SIG-M5 (cell line): ENCODE results near the gene SLC4A2.

ENCODE experiments used
- DNase-seq: peaks from one replicate; lab custom pipeline; 2025; lab: John Stamatoyannopoulos, UW

Gene SLC4A2

DNA sequence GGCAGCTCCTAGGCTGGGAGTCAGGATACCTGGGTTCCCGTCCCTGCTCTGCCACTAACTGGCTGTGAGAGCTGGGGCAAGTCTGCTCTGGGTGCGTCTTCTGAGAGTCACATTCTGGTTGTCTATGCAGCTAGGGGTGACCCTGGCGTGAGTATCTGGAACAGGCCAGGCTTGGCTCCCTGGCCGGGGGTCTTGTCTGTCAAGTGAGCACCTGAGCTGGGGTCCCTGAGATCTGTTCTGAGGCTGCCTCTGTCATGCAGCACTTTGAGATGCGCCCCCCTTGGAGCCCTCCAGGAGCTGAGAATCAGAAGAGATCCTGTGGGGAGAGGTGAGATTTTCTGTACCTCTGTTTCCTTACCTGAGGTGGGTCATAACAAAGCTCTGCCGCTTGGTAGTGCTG, 34.4 kb downstream of the SLC4A2 start:
- no peak for DNase-seq

- DNase-seq: no peak
Observed at GRCh38 chr7:151094675-151095074, 35.3 kb downstream of the SLC4A2 start.

DNA sequence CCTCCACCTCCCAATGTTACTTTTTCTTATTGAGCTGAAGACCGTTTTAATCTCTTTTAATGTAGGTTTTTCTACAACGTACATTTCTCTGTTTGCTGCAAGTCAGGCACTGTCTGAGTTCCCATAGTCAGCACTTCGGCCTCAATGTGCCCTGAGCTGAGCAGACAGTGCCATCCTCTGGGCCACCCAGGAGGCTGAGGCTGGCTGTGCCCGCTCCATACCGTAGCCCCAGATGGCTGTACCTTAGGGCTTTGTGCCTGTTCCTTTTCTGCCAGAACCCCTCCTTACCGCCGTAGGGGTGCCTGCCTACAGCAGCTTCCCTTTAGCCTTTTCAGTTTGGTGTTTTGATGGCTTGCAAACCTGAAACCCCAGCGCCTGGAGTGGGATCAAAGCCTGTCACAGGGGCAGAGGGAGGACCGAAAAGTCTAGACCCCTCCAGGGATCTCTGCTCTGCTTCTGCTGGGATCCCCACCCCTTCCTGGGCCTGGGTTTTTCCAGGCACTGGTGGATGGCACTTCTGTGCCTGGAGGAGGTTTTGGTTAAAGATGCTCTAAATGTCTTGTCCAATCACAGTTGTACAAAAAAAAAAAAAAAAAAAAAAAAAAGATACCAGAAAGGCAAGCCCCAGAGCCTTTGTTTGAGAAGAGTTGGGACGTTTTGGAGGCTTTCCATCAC, 35.9 kb downstream of the SLC4A2 start:
- no peak for DNase-seq

GRCh38 chr7:151095828-151096475, 36.6 kb downstream of the SLC4A2 start:
- DNase-seq: no peak

DNA sequence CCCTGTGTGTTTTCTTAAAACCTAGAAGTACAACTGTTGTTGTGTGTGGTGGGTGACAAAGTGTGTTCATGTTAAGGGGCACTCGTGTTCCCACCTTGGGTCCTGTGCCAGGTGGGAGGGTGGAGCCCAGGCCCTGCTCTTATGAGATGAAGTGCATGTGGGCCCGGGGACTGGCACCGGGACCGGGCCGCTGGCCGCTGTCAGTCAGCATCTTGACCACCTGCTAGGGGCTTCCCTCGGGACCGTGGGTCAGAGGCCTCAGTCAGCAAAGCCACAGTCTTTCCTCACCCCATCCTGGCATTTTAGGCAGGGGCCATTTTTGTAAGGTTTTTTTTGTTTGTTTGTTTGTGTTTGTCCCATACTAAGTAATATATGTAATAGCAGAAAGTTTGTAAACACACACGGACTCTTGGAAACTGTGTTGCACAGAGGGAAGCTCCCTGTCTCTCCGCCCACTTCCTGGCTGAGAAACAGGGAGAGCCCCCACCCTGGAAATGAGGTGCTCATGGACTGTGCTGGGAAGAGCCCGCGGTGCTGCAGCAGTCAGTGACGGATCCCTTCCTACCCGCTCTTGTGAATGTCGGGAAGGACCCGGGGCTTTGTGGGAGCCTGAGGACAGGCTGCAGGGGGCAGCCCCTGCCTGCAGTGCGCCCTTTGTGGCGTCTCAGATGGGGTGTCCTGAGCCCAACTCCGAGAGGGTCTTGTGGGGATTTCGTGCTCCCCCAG, 40.3 kb downstream of the SLC4A2 start:
- DNase-seq: no peak

GRCh38 chr7:151100921-151101320, 41.5 kb downstream of the SLC4A2 start:
- DNase-seq: no peak

- DNase-seq: no peak
Observed at GRCh38 chr7:151101621-151102396, 42.4 kb downstream of the SLC4A2 start.

DNA sequence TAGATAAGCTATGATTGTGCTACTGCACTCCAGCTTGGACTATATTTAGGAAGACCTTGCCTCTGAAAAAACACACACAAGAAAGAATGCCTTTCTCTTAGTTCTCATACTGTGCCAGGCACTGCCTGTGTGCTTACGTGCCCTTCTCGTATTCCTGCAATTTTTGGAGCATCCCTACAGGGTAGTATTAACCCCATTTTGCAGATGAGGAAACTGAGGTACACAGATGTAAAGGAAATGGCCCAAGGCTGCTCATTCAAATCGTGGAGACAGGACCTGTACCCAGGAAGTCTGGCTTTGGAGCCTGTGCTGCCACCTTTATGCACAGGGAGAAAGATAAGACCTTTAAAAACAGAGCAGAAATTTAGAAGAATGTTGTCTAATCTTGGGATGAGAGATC, 43.6 kb downstream of the SLC4A2 start:
- DNase-seq: no peak

DNA sequence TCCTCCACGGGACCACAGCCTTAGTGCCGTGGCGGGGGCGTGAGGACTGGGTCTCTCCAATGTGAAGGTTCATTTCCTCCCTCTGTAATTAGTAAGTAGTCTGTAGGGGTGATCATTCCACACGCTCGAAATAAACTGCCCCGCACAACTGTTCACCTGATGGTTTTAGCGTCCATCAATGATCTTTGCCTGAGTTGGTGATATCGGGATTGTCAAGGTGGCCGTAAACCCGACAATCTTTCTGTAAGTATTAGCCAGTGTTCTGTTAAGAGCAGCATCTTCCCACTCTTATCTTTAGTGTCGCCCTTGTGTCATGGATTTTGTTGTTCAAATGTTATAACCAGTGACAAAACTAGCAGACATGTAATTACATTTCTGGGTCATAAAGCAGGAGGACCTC, 44.6 kb downstream of the SLC4A2 start:
- DNase-seq: no peak

GRCh38 chr7:151104411-151105235, 45.2 kb downstream of the SLC4A2 start:
- DNase-seq: no peak

DNA sequence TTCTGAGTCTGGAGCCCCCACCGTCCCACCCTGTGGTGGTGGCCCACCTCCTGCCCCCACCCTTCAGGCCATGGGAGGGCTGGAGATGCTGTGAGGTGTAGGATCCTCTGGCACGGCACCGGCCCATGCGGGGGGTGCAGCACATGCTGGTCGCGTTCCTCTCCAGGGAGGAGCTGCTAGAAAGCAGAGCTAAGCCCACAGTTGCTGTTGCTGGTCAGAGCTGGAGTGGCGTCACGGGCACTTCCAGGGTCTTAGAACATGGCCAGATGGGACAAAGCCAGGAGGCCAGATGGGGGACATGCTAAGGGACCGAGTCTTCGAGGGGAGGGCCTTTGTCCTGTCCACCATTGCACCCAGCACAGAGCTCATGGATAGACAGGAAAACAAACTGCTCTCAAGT, 48.5 kb downstream of the SLC4A2 start:
- no peak for DNase-seq

- no peak for DNase-seq
Observed at GRCh38 chr7:151109094-151110048, 50.0 kb downstream of the SLC4A2 start.

- no peak for DNase-seq
Observed at GRCh38 chr7:151110236-151110940, 51.0 kb downstream of the SLC4A2 start.

- no peak for DNase-seq
Observed at GRCh38 chr7:151110941-151111645, 51.7 kb downstream of the SLC4A2 start.

- DNase-seq: no peak
Observed at GRCh38 chr7:151113344-151114150, 54.2 kb downstream of the SLC4A2 start.

- DNase-seq: no peak
Observed at GRCh38 chr7:151114151-151115090, 55.0 kb downstream of the SLC4A2 start.
